Measurements from ENCODE around the gene TAF1. TPM values are rescaled to one million over a fixed set of nuclear protein-coding genes. Genes with fewer than 3 reads are reported as not detected.
"Not testable (repeated sequence)": the region's sequence is repeated elsewhere in the genome, so short reads cannot be mapped to it uniquely, and the experiment has no call there.

Gene TAF1
- total RNA-seq, 1 donor from 2014 or later = 23.3 TPM

GRCh38 chrX:71439420-71439819 is 73.3 kb downstream of the TAF1 start:
- H3K79me2 ChIP-seq (ENCODE audit: insufficient read depth, low read length) = no peaks in the 10 kb centered on the region
- no peaks in the 10 kb centered on the region for H3K36me3 ChIP-seq (ENCODE audit: insufficient read depth, low read length)
- H3K27me3 ChIP-seq (ENCODE audit: insufficient read depth, low read length) = no peaks in the 10 kb centered on the region
- H3K9ac ChIP-seq (ENCODE audit: low read length) = no peak overlapping the region
- no peaks in the 10 kb centered on the region for H3K9me3 ChIP-seq (ENCODE audit: insufficient read depth, low read depth, low read length)
- no peak overlapping the region for H3K4me2 ChIP-seq (ENCODE audit: low read length)
- TF ChIP-seq EZH2 (IDR thresholded peaks at IDR 0.05; ENCODE audit: insufficient read depth, low read length) = no peak
- TF ChIP-seq CTCF (IDR thresholded peaks at IDR 0.05; ENCODE audit: insufficient read depth, low read depth, low read length) = no peak
- DNase-seq (ENCODE audit: low read depth) = no peak
- FAIRE-seq = no peak
- H3K4me3 ChIP-seq (ENCODE audit: insufficient read depth, low read depth, low read length) = no peak overlapping the region
- H3K36me3 Mint-ChIP-seq (ENCODE audit: low read depth, unreplicated experiment) = peaks cover 6% of the 10 kb centered on the region
- peaks cover 1% of the 10 kb centered on the region for H3K4me1 Mint-ChIP-seq (ENCODE audit: low read depth, unreplicated experiment)
- H3K4me3 Mint-ChIP-seq (ENCODE audit: unreplicated experiment) = no peak overlapping the region
- no peak overlapping the region for H3K27ac ChIP-seq (ENCODE audit: low read depth, low read length)
- no peak overlapping the region for H3K27ac Mint-ChIP-seq (ENCODE audit: unreplicated experiment)
- no peaks in the 10 kb centered on the region for H4K20me1 ChIP-seq (ENCODE audit: insufficient read depth, low read length)
- H3K4me1 ChIP-seq (ENCODE audit: insufficient read depth, low read length) = no peaks in the 10 kb centered on the region
- no peaks in the 10 kb centered on the region for H3K27me3 Mint-ChIP-seq (ENCODE audit: low read depth, unreplicated experiment)
- H3K9me3 Mint-ChIP-seq (ENCODE audit: unreplicated experiment) = no peaks in the 10 kb centered on the region
- H2AFZ ChIP-seq (ENCODE audit: low read depth, low read length) = no peak overlapping the region

GRCh38 chrX:71439896-71440295 is 73.7 kb downstream of the TAF1 start:
- H3K4me1 ChIP-seq (ENCODE audit: insufficient read depth, low read length) = no peaks in the 10 kb centered on the region
- no peak for TF ChIP-seq CTCF (IDR thresholded peaks at IDR 0.05; ENCODE audit: insufficient read depth, low read depth, low read length)
- TF ChIP-seq EZH2 (IDR thresholded peaks at IDR 0.05; ENCODE audit: insufficient read depth, low read length) = no peak
- no peak overlapping the region for H3K4me2 ChIP-seq (ENCODE audit: low read length)
- no peak overlapping the region for H3K9ac ChIP-seq (ENCODE audit: low read length)
- no peak for DNase-seq (ENCODE audit: low read depth)
- Mint-ChIP-seq H3K4me3 (ENCODE audit: unreplicated experiment) (no peak overlapping the region), H3K4me1 (ENCODE audit: low read depth, unreplicated experiment) (peaks cover 1% of the 10 kb centered on the region), H3K27me3 (ENCODE audit: low read depth, unreplicated experiment) (no peaks in the 10 kb centered on the region), H3K9me3 (ENCODE audit: unreplicated experiment) (no peaks in the 10 kb centered on the region), H3K36me3 (ENCODE audit: low read depth, unreplicated experiment) (peaks cover 6% of the 10 kb centered on the region), H3K27ac (ENCODE audit: unreplicated experiment) (no peak overlapping the region)
- H3K27me3 ChIP-seq (ENCODE audit: insufficient read depth, low read length) = no peaks in the 10 kb centered on the region
- no peaks in the 10 kb centered on the region for H4K20me1 ChIP-seq (ENCODE audit: insufficient read depth, low read length)
- H3K36me3 ChIP-seq (ENCODE audit: insufficient read depth, low read length) = no peaks in the 10 kb centered on the region
- no peak overlapping the region for H3K27ac ChIP-seq (ENCODE audit: low read depth, low read length)
- no peaks in the 10 kb centered on the region for H3K9me3 ChIP-seq (ENCODE audit: insufficient read depth, low read depth, low read length)
- no peak overlapping the region for H3K4me3 ChIP-seq (ENCODE audit: insufficient read depth, low read depth, low read length)
- no peak overlapping the region for H2AFZ ChIP-seq (ENCODE audit: low read depth, low read length)
- no peaks in the 10 kb centered on the region for H3K79me2 ChIP-seq (ENCODE audit: insufficient read depth, low read length)
- FAIRE-seq = peak; percentile 49

GRCh38 chrX:71440401-71440800 is 74.2 kb downstream of the TAF1 start:
- Mint-ChIP-seq H3K27ac (ENCODE audit: unreplicated experiment) (no peak overlapping the region), H3K4me3 (ENCODE audit: unreplicated experiment) (no peak overlapping the region), H3K36me3 (ENCODE audit: low read depth, unreplicated experiment) (peaks cover 7% of the 10 kb centered on the region), H3K4me1 (ENCODE audit: low read depth, unreplicated experiment) (peaks cover 1% of the 10 kb centered on the region), H3K27me3 (ENCODE audit: low read depth, unreplicated experiment) (no peaks in the 10 kb centered on the region), H3K9me3 (ENCODE audit: unreplicated experiment) (no peaks in the 10 kb centered on the region)
- Histone ChIP-seq H3K9me3 (ENCODE audit: insufficient read depth, low read depth, low read length) (no peaks in the 10 kb centered on the region), H2AFZ (ENCODE audit: low read depth, low read length) (no peak overlapping the region), H3K27ac (ENCODE audit: low read depth, low read length) (no peak overlapping the region), H3K9ac (ENCODE audit: low read length) (no peak overlapping the region), H3K79me2 (ENCODE audit: insufficient read depth, low read length) (no peaks in the 10 kb centered on the region), H3K4me3 (ENCODE audit: insufficient read depth, low read depth, low read length) (no peak overlapping the region), H3K36me3 (ENCODE audit: insufficient read depth, low read length) (no peaks in the 10 kb centered on the region), H3K27me3 (ENCODE audit: insufficient read depth, low read length) (no peaks in the 10 kb centered on the region), H4K20me1 (ENCODE audit: insufficient read depth, low read length) (no peaks in the 10 kb centered on the region), H3K4me1 (ENCODE audit: insufficient read depth, low read length) (no peaks in the 10 kb centered on the region), H3K4me2 (ENCODE audit: low read length) (no peak overlapping the region)
- peak; percentile 76 for FAIRE-seq
- no peak for DNase-seq (ENCODE audit: low read depth)
- TF ChIP-seq EZH2 (IDR thresholded peaks at IDR 0.05; ENCODE audit: insufficient read depth, low read length) (no peak), CTCF (IDR thresholded peaks at IDR 0.05; ENCODE audit: insufficient read depth, low read depth, low read length) (no peak)

GRCh38 chrX:71441809-71442208 is 75.7 kb downstream of the TAF1 start:
- not testable (repeated sequence) for H3K4me1 ChIP-seq (ENCODE audit: insufficient read depth, low read length); H3K79me2 ChIP-seq (ENCODE audit: insufficient read depth, low read length); H3K9ac ChIP-seq (ENCODE audit: low read length); H3K27me3 ChIP-seq (ENCODE audit: insufficient read depth, low read length); H3K36me3 Mint-ChIP-seq (ENCODE audit: low read depth, unreplicated experiment); H2AFZ ChIP-seq (ENCODE audit: low read depth, low read length); H3K4me3 ChIP-seq (ENCODE audit: insufficient read depth, low read depth, low read length); DNase-seq (ENCODE audit: low read depth); H3K9me3 ChIP-seq (ENCODE audit: insufficient read depth, low read depth, low read length); H3K9me3 Mint-ChIP-seq (ENCODE audit: unreplicated experiment); H3K4me2 ChIP-seq (ENCODE audit: low read length); H3K4me3 Mint-ChIP-seq (ENCODE audit: unreplicated experiment); FAIRE-seq; H4K20me1 ChIP-seq (ENCODE audit: insufficient read depth, low read length); H3K4me1 Mint-ChIP-seq (ENCODE audit: low read depth, unreplicated experiment); H3K36me3 ChIP-seq (ENCODE audit: insufficient read depth, low read length); H3K27me3 Mint-ChIP-seq (ENCODE audit: low read depth, unreplicated experiment); H3K27ac ChIP-seq (ENCODE audit: low read depth, low read length); H3K27ac Mint-ChIP-seq (ENCODE audit: unreplicated experiment)
